NCI-H1417 treated with DMSO at 0.1 percent for 48 hours (cell line): Measurements from ENCODE around the gene PAIP2.
"Not testable (repeated sequence)": the region's sequence is repeated elsewhere in the genome, so short reads cannot be mapped to it uniquely, and the experiment has no call there.

Experiments used
- DNase-seq: peaks from one replicate; lab custom pipeline; 2025; lab: John Stamatoyannopoulos, UW

Gene PAIP2

GRCh38 chr5:139315056-139315615 lies 26.5 kb upstream of the PAIP2 start:
- no peak for DNase-seq

GRCh38 chr5:139335811-139336210 lies 5.8 kb upstream of the PAIP2 start:
- no peak for DNase-seq

GRCh38 chr5:139340051-139340450 lies 1.6 kb upstream of the PAIP2 start:
- DNase-seq: no peak

- DNase-seq: no peak
These were observed 416 bp upstream of the PAIP2 start for GRCh38 chr5:139341187-139341688.

GRCh38 chr5:139342423-139342723 lies 719 bp downstream of the PAIP2 start:
- no peak for DNase-seq

GRCh38 chr5:139343476-139343875 lies 1.8 kb downstream of the PAIP2 start:
- DNase-seq: no peak

GRCh38 chr5:139344177-139344576 lies 2.5 kb downstream of the PAIP2 start:
- DNase-seq: no peak

GRCh38 chr5:139345442-139345841 lies 3.8 kb downstream of the PAIP2 start:
- DNase-seq: not testable (repeated sequence)

- not testable (repeated sequence) for DNase-seq
These were observed 6.2 kb downstream of the PAIP2 start for GRCh38 chr5:139347863-139348262.

GRCh38 chr5:139354186-139354585 lies 12.5 kb downstream of the PAIP2 start:
- DNase-seq: no peak

- not testable (repeated sequence) for DNase-seq
These were observed 14.2 kb downstream of the PAIP2 start for GRCh38 chr5:139355900-139356299.

GRCh38 chr5:139358064-139358463 lies 16.4 kb downstream of the PAIP2 start:
- DNase-seq: no peak

- no peak for DNase-seq
These were observed 18.7 kb downstream of the PAIP2 start for GRCh38 chr5:139360384-139360783.

- no peak for DNase-seq
These were observed 20.3 kb downstream of the PAIP2 start for GRCh38 chr5:139361835-139362429.

GRCh38 chr5:139363937-139364336 lies 22.3 kb downstream of the PAIP2 start:
- no peak for DNase-seq

GRCh38 chr5:139364466-139364865 lies 22.8 kb downstream of the PAIP2 start:
- DNase-seq: no peak

- no peak for DNase-seq
These were observed 27.0 kb downstream of the PAIP2 start for GRCh38 chr5:139368613-139369012.

- no peak for DNase-seq
These were observed 27.5 kb downstream of the PAIP2 start for GRCh38 chr5:139369181-139369580.

- DNase-seq: no peak
These were observed 30.1 kb downstream of the PAIP2 start for GRCh38 chr5:139371482-139372435.

- no peak for DNase-seq
These were observed 33.3 kb downstream of the PAIP2 start for GRCh38 chr5:139374909-139375308.

- no peak for DNase-seq
These were observed 34.7 kb downstream of the PAIP2 start for GRCh38 chr5:139376364-139376763.

GRCh38 chr5:139377226-139377625 lies 35.6 kb downstream of the PAIP2 start:
- DNase-seq: no peak
